Measurements from ENCODE around the gene MAP3K4. TPM values are rescaled to one million over a fixed set of nuclear protein-coding genes. Genes with fewer than 3 reads are reported as not detected.
A peak's percentile ranks its signal among the peaks of the same experiment; 100 is the strongest.

The MAP3K4 gene
- total RNA-seq, 1 donor from 2014 or later: 41.3 TPM

- no peak for DNase-seq (ENCODE audit: low read depth)
- Histone ChIP-seq H3K27me3 (ENCODE audit: control insufficient read depth, insufficient read depth, low read length) (no peaks in the 10 kb centered on the region), H3K4me3 (ENCODE audit: low read depth, low read length) (no peak overlapping the region), H3K36me3 (ENCODE audit: control insufficient read depth, insufficient read depth, low read length) (peaks cover 16% of the 10 kb centered on the region)
- TF ChIP-seq, protein P1, sequence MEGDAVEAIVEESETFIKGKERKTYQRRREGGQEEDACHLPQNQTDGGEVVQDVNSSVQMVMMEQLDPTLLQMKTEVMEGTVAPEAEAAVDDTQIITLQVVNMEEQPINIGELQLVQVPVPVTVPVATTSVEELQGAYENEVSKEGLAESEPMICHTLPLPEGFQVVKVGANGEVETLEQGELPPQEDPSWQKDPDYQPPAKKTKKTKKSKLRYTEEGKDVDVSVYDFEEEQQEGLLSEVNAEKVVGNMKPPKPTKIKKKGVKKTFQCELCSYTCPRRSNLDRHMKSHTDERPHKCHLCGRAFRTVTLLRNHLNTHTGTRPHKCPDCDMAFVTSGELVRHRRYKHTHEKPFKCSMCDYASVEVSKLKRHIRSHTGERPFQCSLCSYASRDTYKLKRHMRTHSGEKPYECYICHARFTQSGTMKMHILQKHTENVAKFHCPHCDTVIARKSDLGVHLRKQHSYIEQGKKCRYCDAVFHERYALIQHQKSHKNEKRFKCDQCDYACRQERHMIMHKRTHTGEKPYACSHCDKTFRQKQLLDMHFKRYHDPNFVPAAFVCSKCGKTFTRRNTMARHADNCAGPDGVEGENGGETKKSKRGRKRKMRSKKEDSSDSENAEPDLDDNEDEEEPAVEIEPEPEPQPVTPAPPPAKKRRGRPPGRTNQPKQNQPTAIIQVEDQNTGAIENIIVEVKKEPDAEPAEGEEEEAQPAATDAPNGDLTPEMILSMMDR (IDR thresholded peaks at IDR 0.05; ENCODE audit: insufficient read depth, low read length, severe bottlenecking): no peak
- no peak for FAIRE-seq
These were observed 93.7 kb downstream of the MAP3K4 start for GRCh38 chr6:161085246-161085645.

DNA sequence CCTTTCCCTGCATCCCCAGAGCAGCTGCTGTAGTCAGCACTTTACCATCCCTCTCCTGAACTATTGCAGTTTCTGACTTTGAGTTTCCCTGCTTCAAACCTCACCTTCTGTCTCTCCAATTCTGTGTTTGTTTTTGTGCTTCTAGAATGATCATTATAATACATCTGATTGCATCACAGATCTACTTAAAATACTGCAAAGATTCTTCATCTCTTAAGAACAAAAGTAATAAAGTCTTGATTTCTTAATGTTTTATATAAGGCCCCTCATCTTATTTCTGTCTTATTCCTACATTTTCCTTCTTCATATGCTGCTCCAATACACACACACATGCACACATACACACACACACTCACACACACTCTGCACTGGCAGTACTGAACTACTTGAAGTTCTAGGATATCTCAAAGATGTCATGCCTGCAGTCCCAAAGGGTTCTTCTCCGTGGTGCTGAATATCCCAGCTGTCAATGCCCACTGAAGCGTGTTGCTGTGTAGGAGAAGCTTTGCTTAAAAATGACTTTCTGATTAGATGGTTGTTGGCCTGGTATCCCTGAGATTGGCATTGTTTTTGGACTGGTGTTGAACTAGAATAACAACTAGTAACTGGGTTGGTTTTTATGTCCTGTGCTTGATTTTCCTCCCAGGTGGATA, 97.2 kb downstream of the MAP3K4 start:
- no peak for FAIRE-seq

DNA sequence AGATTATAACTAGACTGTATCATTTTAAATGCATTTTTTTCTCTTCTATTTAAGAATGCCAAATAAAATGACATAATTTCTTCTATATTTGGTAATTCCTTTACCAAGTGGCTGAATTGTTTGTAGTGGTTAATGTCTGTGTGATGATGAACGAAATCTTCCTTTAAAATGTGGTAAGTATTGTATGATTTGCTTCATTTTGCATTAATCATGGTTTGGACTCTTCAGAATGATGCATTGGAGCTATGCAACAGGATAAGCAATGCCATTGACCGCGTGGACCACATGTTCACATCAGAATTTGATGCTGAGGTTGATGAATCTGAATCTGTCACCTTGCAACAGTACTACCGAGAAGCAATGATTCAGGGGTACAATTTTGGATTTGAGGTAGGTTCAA, 99.6 kb downstream of the MAP3K4 start:
- no peak for DNase-seq (ENCODE audit: low read depth)
- TF ChIP-seq, protein P1 (IDR thresholded peaks at IDR 0.05; ENCODE audit: insufficient read depth, low read length, severe bottlenecking): no peak
- no peak for FAIRE-seq
- Histone ChIP-seq H3K4me3 (ENCODE audit: low read depth, low read length) (no peak overlapping the region), H3K36me3 (ENCODE audit: control insufficient read depth, insufficient read depth, low read length) (peaks cover 9% of the 10 kb centered on the region), H3K27me3 (ENCODE audit: control insufficient read depth, insufficient read depth, low read length) (no peaks in the 10 kb centered on the region)

More for the DNA sequence above, 97.2 kb downstream of the MAP3K4 start:
- H3K36me3 ChIP-seq (ENCODE audit: control insufficient read depth, insufficient read depth, low read length): peaks cover 10% of the 10 kb centered on the region
- TF ChIP-seq, protein P1 (IDR thresholded peaks at IDR 0.05; ENCODE audit: insufficient read depth, low read length, severe bottlenecking): no peak
- H3K27me3 ChIP-seq (ENCODE audit: control insufficient read depth, insufficient read depth, low read length): no peaks in the 10 kb centered on the region
- H3K4me3 ChIP-seq (ENCODE audit: low read depth, low read length): no peak overlapping the region
- no peak for DNase-seq (ENCODE audit: low read depth)

DNA sequence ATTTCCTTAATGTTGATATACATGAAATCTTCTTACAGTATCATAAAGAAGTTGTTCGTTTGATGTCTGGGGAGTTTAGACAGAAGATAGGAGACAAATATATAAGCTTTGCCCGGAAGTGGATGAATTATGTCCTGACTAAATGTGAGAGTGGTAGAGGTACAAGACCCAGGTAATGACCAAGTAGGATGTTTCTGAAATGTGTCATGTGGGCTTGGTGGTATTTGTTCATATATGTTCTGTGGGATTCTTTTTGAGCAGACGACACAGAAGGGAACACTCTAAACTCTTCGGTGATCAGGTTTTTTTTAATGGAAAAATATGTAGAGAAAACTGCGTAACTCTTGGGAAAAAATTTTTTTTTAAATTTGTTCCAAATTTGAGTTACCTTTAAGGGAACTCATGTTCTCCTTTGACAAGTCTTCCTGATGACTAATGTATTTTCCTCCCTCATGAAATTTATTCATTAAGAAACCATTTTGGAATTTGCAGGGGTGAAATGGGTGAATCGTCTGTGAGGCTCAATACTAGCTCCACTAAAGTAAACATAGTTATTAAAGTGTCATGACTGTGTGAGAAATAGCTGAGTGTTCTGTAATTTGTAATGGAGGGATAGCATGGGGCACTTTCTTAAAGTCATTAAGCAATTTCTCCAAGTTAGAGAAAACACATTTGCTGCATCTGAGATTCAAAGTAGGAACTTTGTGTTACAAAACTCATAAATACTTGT, 100.6 kb downstream of the MAP3K4 start:
- FAIRE-seq: no peak
- Histone ChIP-seq H3K27me3 (ENCODE audit: control insufficient read depth, insufficient read depth, low read length) (no peaks in the 10 kb centered on the region), H3K36me3 (ENCODE audit: control insufficient read depth, insufficient read depth, low read length) (peaks cover 10% of the 10 kb centered on the region), H3K4me3 (ENCODE audit: low read depth, low read length) (no peak overlapping the region)
- DNase-seq (ENCODE audit: low read depth): peak; percentile 95
- TF ChIP-seq, protein P1 (IDR thresholded peaks at IDR 0.05; ENCODE audit: insufficient read depth, low read length, severe bottlenecking): no peak

DNA sequence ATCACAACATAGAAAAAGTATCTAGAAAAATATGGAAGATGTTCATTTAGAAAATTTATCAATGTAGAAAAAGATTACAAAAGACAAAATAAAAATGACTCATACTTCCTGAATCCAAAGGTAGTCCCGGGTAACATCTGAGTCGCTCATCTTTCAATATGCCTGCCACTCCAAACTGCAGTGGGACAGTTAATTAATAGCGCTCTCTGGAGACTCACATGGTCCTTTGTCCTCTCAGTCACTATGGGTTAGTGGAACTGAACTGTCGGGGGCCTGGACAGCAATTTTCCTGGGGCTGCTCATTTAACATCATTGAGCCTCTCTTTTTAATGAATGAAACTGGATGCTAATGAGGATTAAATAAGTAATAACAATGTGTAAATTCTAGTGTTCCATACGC, 103.4 kb downstream of the MAP3K4 start:
- Histone ChIP-seq H3K36me3 (ENCODE audit: control insufficient read depth, insufficient read depth, low read length) (peaks cover 7% of the 10 kb centered on the region), H3K27me3 (ENCODE audit: control insufficient read depth, insufficient read depth, low read length) (no peaks in the 10 kb centered on the region), H3K4me3 (ENCODE audit: low read depth, low read length) (no peak overlapping the region)
- FAIRE-seq: no peak
- TF ChIP-seq, protein P1 (IDR thresholded peaks at IDR 0.05; ENCODE audit: insufficient read depth, low read length, severe bottlenecking): no peak
- DNase-seq (ENCODE audit: low read depth): peak; percentile 55
